Measurements from ENCODE around the gene GJB3. TPM values are rescaled to one million over a fixed set of nuclear protein-coding genes. Genes with fewer than 3 reads are reported as not detected.

GJB3 gene
- total and polyA plus RNA-seq, 2 of the 13 experiments (the other 11 are each of a cell fraction or from before 2014, with no cell fraction given) = not detected

- DNase-seq (ENCODE audit: low spot score) = no peak
- in situ Hi-C loops (cut with HindIII; ENCODE audit: extremely low pct_ligation_motif_present, low pct_unique_long_range_greater_than_20kb) (no loop called here), intact Hi-C loops (cut with micrococcal nuclease; ENCODE audit: unreplicated experiment) (no loop called here)
- Histone ChIP-seq H3K4me2 (ENCODE audit: low read depth, low read length) (no peak overlapping the region), H3K36me3 (replicated peaks in 1 of 2; ENCODE audit: control insufficient read depth in 1 of 2, insufficient read depth in 2 of 2, low read length in 2 of 2) (no peaks in the 10 kb centered on the region), H3K4me3 (replicated peaks in 1 of 3; ENCODE audit: insufficient read depth in 1 of 3, low read depth in 2 of 3, low read length in 3 of 3) (no peak overlapping the region), H3K9ac (ENCODE audit: insufficient read depth, low read depth, low read length) (no peak overlapping the region), H3K79me2 (ENCODE audit: insufficient read depth, low read length) (no peaks in the 10 kb centered on the region), H3K9me3 (ENCODE audit: low read length) (no peaks in the 10 kb centered on the region), H2AFZ (ENCODE audit: low read length) (no peak overlapping the region), H3K27ac (ENCODE audit: extremely low read length, insufficient read depth, low read length) (no peak overlapping the region), H3K27me3 (ENCODE audit: control insufficient read depth in 1 of 2, insufficient read depth in 2 of 2, low read length in 2 of 2) (peaks cover 4 to 19% of the 10 kb centered on the region in 2 experiments; a peak in 4 of 5 replicates), H3K4me1 (ENCODE audit: insufficient read depth, low read length) (no peaks in the 10 kb centered on the region), H4K20me1 (ENCODE audit: insufficient read depth, low read length) (no peaks in the 10 kb centered on the region)
- ATAC-seq = no peak
- ChIA-PET POLR2A (no interaction called here), CTCF (ENCODE audit: low intra/inter-chr PET ratio, low total read pairs) (no interaction called here)
- TF ChIP-seq NR3C1 (CRISPR knock-in tag; IDR thresholded peaks at IDR 0.05) (no peak), PRMT3 (CRISPR knock-in tag; IDR thresholded peaks at IDR 0.05; ENCODE audit: borderline replicate concordance, low read depth) (no peak), ZNF619 (CRISPR knock-in tag; IDR thresholded peaks at IDR 0.05) (no peak), HMG20B (CRISPR knock-in tag; conservative IDR thresholded peaks at IDR 0.05) (no peak), NR2F1 (CRISPR knock-in tag; IDR thresholded peaks at IDR 0.05) (no peak), ZNF10 (CRISPR knock-in tag; IDR thresholded peaks at IDR 0.05; ENCODE audit: borderline replicate concordance, low read depth) (no peak), U2AF2 (IDR thresholded peaks at IDR 0.05; ENCODE audit: low read depth, low read length) (no peak), ATM (IDR thresholded peaks at IDR 0.05; ENCODE audit: borderline replicate concordance) (no peak), TRIM24 (CRISPR knock-in tag; IDR thresholded peaks at IDR 0.05) (no peak), ZBED4 (CRISPR knock-in tag; IDR thresholded peaks at IDR 0.05; ENCODE audit: borderline replicate concordance) (no peak), ELF1 (CRISPR knock-in tag; IDR thresholded peaks at IDR 0.05) (no peak), PCBP1 (IDR thresholded peaks at IDR 0.05; ENCODE audit: borderline replicate concordance, low read depth, low read length) (no peak), CHD2 (IDR thresholded peaks at IDR 0.05; ENCODE audit: low read depth, low read length) (no peak), HOXA7 (CRISPR knock-in tag; IDR thresholded peaks at IDR 0.05) (no peak), ELK4 (CRISPR knock-in tag; IDR thresholded peaks at IDR 0.05; ENCODE audit: borderline replicate concordance) (no peak), ARNT (IDR thresholded peaks at IDR 0.05) (no peak), ZBTB7B (CRISPR knock-in tag; IDR thresholded peaks at IDR 0.05) (no peak), ZNF747 (CRISPR knock-in tag; IDR thresholded peaks at IDR 0.05; ENCODE audit: borderline replicate concordance) (no peak)
- no TSS peak for BruUV-seq (replicated peaks)
- no peak for FAIRE-seq
- WGBS (ENCODE audit: low lambda C conversion rate) = 17% methylated on average over 8 of the region's 10 CpGs
These were observed 44.3 kb upstream of the GJB3 start for GRCh38 chr1:34736692-34737091.
